ENCODE measurements around the gene CACNB4.

DNA sequence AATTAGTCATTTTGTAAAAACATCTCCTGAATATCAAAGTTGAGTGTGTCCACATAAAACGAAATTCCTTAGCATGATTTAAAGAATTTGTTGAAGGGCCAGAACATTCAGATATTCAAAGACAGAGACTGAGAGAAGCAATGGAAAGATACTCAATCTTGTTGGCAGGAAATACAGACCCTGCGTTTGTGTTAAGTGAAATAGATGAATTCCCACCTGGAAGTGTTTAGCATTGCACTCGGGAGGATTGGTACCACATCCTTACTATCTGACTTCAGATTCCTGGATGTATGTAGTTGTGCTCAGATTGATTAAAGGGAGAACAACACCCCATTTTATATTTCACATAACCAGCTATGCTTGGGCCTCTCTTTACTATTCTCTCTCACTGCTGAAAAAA is 260.9 kb downstream of the CACNB4 start:
- TF ChIP-seq POLR2AphosphoS5 (IDR thresholded peaks at IDR 0.05; ENCODE audit: low read depth, low read length) = no peak
- TF ChIP-seq, protein P1, sequence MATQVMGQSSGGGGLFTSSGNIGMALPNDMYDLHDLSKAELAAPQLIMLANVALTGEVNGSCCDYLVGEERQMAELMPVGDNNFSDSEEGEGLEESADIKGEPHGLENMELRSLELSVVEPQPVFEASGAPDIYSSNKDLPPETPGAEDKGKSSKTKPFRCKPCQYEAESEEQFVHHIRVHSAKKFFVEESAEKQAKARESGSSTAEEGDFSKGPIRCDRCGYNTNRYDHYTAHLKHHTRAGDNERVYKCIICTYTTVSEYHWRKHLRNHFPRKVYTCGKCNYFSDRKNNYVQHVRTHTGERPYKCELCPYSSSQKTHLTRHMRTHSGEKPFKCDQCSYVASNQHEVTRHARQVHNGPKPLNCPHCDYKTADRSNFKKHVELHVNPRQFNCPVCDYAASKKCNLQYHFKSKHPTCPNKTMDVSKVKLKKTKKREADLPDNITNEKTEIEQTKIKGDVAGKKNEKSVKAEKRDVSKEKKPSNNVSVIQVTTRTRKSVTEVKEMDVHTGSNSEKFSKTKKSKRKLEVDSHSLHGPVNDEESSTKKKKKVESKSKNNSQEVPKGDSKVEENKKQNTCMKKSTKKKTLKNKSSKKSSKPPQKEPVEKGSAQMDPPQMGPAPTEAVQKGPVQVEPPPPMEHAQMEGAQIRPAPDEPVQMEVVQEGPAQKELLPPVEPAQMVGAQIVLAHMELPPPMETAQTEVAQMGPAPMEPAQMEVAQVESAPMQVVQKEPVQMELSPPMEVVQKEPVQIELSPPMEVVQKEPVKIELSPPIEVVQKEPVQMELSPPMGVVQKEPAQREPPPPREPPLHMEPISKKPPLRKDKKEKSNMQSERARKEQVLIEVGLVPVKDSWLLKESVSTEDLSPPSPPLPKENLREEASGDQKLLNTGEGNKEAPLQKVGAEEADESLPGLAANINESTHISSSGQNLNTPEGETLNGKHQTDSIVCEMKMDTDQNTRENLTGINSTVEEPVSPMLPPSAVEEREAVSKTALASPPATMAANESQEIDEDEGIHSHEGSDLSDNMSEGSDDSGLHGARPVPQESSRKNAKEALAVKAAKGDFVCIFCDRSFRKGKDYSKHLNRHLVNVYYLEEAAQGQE (IDR thresholded peaks at IDR 0.05; ENCODE audit: insufficient read depth in 1 of 2, low read depth in 2 of 2, low read length in 2 of 2) = no peak

All from PFSK-1 (cell line).